GM18508 (cell line): ENCODE results near the gene ITGA8.

Experiments
- ATAC-seq: cut with Tn5 transposase; IDR thresholded peaks from one replicate; pipeline ENCODE4 v1.9.1; 2021; ENCODE audit warnings: moderate number of reproducible peaks; ENCODE audit not compliant: insufficient read depth, unreplicated experiment

Gene ITGA8

DNA sequence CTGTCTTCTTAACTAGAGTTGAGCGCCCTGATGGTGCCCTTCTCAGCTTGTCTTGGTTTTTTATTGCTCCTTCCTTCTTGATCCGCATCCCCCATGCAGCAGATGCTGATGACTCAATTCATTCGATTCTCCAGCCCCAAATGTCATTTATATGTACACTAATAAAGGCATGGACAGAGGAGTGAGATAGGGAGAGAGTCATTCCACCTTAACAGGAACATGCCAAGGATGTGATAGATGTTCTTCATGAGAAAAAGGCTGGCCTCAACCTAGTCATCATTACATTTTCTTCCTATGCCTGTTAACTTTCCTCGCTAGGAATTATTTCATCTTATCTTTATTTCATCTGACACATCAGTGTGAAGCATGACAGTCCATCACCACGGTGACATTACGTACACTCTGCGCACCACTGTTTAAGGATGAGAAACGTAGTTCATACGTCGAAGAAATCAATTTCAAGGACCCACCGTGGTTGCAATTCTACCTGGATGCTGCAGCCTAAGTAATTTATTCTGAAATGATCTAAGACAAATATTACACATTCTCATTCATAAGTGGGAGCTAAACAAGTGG, 198.3 kb downstream of the ITGA8 start:
- ATAC-seq = no peak

DNA sequence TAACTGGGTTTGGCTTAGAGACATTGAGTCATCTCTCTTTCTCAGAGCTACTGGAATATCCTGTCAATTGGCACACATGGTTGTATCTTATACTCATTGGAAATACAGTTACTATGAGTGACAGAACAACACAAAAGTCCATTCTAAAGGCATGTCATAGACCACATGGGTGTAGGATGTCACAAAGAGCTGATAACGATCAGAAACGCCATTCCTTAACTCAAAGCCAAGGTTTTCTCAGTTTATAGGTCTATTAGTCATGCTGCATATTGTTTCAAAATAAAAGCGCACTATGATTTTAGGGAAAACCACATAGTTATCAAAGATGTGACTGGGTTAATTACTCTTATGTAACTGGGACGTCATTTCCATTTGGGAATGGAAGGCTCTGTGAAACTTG, 201.5 kb downstream of the ITGA8 start:
- ATAC-seq = no peak

DNA sequence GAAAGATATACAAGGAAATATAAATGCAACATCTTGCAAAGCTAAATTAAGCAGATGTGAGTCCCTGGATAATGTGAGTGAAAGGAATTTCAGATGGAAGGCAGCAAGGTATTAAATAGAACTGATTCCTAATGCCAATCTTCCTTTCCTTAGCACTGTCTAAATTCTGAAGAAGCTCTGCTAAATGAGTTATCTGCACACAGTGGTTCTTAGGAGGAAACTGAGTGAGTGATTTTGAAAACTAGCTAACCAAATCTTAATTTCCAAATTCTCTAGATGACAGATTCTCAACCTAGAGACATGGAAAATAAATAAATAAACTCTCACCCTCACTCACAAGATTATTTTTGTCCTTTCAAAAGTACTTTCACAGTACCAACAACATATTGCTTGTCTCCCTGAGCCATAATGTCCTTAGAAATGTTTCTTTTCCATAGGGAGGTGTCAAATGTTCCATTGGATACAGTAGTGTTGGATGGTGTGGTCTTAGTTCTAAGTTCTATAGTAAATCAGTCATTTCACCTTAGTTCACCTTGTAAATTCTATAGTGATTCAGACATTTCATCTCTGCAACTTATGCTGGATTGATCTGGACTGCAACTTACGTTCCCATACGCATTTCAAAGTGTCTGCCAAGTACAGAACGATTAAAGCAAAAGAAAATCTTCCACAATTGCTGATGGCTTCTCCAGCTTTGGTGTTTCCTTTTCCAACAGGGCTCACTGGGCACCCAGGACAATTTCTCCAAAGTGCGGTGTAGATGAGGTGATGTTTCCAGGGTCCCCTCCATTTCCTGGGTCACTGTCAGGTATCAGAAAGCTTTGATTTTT, 203.3 kb downstream of the ITGA8 start:
- no peak for ATAC-seq

DNA sequence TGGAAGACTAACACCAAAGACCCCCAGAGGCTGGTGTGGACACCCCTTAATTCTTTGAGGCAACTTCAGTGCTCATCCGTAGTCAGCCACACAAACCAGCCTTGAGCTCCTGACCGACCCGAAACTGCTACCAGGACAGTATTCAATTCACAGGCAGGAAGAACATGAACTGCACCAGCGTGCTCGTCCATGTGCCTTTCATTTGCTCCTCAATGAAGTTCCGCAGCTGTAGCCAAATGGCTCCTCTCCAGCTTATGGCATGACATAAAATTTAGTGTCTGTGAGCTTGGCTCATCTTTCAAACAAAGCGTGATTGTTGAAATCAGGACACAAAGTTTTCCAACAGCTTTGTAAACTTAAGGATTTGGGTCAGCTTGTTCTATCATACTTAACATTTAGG, 204.5 kb downstream of the ITGA8 start:
- no peak for ATAC-seq

DNA sequence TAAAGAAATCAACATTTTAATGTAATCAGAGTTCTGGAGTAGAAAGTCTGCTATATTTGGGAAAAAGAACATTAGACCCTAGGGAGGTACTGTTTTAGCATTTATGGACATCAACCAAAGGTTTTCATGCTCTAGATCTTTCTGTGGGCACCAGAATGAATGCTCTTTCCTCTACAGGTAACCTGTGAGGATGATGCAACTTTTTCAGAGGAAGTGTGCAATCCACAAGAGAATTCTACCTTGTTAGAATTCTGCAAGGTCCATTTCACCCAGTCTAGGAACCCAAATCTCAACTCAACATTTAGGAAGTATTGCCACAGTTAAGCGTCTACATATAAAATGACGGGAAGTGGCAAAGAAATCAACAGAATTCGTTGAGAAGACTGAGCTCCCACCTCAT, 208.8 kb downstream of the ITGA8 start:
- no peak for ATAC-seq

DNA sequence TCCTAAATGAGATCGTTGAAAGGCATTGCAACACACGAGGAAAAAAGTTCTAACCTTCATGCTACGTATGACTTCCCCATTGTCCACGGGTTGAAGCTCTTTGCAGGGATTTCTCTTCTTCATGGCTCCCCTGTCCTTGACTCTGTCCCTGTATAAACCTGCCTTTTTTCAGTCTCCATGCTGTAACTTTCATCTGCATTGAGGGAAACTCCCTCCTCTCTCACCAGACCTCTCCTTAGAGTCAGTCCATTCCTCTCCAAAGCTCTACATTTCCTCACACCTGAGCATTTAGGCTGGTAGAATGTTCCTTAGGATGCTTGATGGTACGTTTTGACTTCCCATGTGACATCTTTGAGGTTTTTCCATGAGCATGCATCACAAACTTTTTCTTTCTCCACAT, 214.4 kb downstream of the ITGA8 start:
- no peak for ATAC-seq

DNA sequence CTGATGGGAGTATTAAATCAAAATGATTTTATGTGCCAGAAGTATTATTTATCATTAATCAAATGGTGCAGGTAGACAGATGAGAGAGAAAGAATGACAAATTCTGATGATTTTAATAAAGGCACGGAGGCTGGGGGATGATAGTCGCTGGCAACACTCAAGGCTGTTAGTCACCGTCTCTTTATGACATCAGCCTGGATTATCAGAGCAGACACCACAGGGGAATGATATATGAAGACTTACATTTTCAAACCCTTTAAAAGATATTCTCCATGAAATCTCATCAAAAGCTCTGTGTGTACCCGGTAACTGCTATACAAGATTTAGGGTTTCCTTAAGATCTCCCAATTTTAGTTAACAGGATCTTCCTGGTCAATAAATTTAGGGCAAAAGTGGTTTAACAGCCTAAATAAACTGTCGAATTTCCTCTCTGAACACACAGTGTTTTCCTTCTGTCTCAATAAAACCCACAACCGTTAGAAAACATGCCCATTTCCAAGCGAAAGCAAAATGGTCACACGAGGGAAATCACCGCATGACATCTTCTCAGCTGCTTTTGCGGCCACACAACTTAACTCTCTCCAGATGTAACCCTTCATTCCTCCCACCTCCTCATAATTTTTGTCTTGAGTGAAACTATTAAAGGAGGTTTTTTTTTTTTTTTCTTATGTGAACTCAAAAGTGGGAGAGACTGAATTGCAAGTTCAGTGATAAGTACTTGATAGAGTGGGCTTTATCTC, 215.5 kb downstream of the ITGA8 start:
- no peak for ATAC-seq

DNA sequence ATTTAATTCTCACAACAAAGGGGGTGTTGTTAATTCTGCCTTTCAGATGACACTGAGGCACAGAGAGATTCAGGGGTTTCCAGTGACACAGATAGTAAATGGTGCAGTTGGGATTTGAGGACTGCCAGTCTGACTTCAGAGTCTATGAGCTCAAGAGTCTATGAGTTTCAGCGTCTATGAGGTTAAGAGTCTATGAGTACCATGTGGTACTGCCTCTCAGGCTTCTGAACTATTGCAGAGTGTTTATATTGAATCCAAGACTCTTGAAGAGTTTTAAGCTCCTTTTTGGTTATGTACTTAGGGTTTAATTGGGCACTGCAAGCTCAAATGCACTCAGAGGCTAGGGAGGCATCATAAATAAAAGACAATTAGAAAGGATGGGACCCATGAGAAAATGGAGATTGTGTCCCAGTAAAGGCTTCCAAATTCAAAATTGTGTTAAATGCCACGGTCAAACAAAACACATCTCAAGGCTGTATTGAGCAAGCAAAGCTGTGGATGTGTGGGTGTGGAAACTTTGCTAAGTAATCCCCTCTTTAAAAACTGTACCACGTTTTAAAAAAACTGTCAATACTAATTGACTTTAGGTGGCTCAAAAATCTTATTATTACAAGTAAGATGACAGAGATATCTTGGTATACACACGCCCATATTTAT, 224.7 kb downstream of the ITGA8 start:
- no peak for ATAC-seq

DNA sequence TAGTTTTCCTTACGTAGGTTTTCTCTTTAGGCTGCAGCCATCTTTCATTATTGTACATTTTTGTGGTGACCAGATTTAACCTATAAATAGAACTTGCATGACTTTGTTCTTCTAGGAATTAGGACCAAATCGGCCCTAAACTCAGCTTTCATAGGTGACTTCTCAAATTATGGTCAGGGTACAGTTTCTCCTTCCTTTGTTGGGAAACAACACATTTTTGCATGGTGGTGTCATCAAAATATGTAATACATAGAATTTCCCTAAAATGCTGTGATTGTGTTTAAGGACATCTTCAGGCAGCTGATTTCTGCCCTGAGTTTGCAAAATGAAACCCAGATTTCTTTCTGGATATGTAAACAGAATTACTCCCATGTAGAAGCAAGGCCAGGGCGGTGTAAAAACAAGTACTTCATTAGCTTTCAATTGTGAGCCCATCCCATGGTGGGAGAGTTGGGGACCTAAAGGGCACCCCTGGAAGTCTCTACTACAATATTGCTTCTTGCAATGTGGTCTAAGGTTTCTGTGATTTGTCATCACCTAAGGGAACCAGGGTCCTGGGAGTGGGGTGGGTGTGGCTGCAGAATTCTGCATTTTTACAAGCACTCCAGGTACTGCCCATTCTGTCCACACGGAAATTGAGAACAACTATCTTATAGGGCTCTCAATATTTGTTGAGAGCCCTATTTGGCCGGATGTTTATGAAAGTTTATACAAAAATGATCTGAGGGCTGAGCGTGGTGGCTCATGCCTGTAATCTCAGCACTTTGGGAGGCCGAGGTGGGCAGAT, 227.7 kb downstream of the ITGA8 start:
- ATAC-seq = no peak

DNA sequence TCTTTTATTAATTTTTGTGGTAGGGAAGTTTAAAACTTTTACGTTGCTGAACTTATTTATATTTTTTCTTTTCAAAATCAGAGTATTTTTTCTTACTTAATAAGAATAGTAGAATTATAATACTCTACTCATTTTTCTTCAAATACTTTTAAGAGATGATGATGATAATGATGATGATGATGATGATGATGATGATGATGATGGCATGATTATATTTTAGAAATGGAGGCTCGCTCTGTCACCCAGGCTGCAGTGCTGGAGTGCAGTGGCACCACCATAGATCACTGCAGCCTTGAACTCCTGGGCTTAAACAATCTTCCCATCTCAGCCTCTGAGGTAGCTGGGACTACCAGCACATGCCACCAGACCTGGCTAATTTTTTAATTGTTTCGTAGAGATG, 230.3 kb downstream of the ITGA8 start:
- ATAC-seq = no peak

DNA sequence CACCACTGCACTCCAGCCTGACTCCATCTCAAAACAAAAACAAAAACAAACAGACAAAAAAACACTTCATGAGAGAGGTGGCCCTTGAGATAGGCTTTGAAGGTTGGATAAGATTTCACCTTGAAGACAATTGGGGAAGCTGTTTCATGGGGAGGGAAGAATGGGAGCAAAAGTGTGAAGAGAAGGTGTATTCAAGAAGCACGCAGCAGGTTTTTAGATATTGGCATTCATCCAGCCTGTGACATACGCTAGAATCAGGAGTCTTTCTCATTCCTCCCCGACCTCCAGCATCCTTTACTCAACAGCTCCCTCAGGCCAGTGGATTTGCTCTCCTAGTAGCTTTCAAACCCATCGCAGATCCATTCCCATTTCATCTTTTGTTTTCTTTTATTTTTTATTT, 232.3 kb downstream of the ITGA8 start:
- ATAC-seq = no peak

DNA sequence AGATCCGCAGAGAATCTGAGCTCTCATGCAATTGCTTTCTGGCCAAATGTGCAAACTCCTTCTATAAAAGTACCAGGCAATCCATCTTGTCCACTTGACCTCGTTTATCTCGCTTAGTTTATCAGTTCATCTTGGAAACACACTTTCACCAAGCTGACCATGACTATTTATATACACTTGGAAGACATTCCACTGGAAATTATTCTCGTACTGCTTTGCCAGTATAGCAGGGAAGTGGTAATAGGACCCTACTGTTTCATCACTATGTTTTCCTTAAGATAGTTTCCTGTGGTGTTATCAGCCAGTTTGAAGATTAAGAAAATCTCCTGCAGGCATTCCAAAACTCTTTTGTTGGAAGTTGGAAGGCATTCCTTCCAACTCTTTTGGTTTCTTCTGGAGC, 233.3 kb downstream of the ITGA8 start:
- ATAC-seq = no peak

DNA sequence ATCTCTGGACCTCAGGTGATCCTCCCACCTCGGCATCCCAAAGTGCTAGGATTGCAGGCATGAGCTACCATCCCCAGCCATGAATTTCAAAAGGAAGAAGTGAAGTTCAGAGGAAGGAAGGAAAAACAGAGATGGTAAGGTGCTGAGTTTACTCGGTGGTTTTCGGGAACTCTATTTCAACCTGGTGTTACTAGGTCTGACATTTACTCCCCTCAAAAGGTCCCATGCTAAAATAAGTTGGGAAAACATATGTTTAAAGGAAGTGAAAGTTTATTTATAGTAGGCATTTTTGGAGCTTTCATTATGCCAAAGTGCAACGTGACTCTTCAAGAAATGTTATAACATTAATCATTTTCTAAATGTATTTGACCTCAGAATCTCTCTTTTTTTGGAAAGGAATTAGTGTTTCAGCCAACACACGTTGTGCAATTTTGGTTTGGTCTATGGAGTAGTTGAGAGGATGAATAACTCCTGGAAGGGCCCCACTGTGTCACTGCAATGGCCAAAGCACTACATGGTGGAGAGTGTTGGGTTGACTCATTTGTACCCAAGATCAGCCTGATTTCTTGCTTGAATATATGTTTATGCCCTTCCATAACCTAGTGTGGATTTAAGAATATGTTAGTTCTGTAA, 233.9 kb downstream of the ITGA8 start:
- no peak for ATAC-seq

DNA sequence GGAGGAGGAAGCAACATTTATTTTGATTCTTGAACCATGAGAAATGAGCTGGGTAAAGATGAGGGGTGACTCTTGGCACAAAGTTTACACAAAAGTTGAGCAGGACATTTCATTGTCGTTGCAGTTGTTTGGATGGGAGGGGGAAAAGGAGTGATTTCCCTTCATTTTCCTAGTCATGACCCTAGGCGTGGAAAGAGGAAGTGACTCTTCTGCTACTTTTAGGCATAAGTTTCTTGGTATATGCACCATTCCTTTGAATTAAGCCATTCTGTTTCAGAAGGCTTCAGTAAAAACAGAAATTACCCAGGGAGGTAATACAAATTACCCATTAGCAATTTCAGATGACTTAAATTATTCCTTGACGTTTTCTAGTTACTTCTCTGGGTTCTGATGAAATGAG, 234.7 kb downstream of the ITGA8 start:
- ATAC-seq = no peak

DNA sequence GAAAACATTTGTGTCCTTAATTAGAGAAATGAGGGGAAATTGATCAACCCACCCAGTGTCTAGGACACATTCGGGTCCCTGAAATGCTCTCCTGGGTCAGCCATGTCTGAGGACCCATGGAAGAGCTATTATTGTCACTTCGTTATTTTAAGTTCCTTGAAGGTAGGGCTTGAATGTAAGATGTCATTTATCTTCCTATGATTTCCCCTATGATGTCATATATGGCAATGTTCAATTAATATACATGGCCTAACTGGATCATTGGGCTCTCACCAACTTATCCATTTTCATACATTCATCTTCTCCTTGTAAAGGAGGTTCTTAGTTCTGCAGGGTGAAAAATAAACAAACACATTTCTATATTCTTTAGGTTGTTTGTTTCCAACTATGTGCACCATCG, 235.6 kb downstream of the ITGA8 start:
- no peak for ATAC-seq

DNA sequence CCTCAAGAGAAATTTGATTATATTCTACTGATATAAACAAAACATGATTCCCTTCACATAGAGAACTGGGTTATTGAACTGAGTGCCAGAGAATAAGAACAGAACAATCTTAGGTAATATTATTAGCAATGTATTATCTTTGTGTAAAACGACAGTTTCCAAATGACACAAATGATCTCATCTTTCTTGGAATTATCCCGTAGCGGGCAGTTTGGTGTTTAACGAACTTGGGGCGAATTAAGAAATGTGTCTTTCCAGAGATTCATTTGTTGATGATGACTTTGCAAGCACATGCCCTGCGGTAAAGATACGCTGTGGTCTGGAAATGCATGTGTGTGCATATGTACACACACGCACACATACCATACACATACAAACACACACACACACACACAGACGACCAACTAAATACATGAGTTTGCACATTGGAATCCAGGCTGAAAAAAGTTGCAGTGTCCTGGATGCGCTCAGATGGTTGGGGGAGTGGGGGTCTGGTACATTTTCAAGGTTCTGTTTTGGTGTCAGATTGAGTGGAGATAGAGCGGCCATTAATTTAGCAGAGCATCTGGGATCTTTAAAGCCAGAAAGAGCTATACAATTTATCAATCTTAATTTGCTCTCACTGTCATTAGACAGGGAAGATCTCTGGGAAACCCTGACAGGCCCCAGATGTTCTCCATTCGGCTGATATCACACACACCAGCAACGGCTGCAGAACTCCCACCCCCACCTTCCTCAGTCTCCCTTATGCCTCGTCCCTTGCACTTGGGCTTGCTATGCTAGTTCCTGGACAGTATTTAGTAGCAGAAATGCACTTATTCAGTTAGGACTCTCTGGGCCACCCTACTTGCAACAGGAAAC, 236.3 kb downstream of the ITGA8 start:
- ATAC-seq = no peak

DNA sequence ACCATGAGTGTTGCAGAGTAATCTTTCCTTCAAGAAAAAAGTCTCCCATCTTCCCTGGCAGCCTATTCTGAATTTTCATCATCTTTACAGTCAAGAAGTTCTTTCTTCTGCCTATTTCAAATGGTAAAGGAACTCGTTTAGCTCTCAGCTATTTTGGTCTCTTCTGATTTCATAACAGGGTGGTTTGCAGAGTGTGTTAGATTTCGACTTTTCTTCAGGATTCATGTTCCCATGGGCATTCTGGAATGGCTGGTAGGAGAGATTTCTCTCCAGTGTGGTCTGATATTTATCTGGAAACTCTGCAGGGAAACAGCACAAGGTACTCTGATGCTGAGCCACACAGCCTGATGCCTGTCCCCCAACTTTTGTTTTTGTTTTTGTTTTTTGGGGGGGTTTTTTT, 237.6 kb downstream of the ITGA8 start:
- no peak for ATAC-seq

DNA sequence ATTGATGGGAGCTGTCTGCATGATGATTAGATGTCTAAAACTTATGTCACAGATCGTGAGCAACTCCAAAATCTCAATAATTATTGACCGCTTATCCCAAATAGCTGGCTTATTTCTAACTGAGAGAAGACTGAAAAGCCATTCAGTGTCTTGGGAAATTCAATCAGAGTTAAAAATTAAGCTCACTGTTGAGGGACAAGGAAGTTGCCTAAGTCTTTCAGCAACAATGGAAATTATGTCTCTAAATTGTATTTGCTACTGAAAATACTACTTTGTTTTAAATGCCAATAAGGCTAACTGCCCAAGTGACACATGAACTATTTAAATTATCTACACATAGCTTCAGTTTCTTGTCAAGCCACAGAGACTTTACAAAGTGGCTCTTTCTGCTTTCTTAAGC, 240.8 kb downstream of the ITGA8 start:
- ATAC-seq = no peak

DNA sequence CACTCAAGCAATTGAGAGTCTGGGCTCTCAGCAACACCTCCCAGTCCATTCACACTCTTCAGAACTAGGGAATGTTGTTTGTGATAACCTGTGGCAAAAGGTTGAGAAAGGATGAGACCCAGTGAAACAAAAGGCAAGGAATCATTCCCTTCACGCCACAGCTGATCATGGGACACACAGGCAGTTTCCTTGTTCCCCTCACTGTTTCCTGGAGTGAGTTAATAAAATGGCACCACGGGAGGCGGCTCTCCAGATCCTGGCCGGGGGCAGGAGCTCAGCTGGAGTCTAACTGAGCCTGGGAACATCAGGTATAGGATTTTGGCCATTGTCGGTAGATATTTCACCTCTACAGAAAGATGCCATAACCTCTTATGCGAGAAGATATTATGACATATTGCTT, 241.3 kb downstream of the ITGA8 start:
- no peak for ATAC-seq
